ENCODE measurements around the gene GALNT2. TPM values are rescaled to one million over a fixed set of nuclear protein-coding genes. Genes with fewer than 3 reads are reported as not detected.

Gene GALNT2
- total and polyA plus RNA-seq, 2 of the 13 experiments (the other 11 are each of a cell fraction or from before 2014, with no cell fraction given): 39.3 to 39.6 TPM

DNA sequence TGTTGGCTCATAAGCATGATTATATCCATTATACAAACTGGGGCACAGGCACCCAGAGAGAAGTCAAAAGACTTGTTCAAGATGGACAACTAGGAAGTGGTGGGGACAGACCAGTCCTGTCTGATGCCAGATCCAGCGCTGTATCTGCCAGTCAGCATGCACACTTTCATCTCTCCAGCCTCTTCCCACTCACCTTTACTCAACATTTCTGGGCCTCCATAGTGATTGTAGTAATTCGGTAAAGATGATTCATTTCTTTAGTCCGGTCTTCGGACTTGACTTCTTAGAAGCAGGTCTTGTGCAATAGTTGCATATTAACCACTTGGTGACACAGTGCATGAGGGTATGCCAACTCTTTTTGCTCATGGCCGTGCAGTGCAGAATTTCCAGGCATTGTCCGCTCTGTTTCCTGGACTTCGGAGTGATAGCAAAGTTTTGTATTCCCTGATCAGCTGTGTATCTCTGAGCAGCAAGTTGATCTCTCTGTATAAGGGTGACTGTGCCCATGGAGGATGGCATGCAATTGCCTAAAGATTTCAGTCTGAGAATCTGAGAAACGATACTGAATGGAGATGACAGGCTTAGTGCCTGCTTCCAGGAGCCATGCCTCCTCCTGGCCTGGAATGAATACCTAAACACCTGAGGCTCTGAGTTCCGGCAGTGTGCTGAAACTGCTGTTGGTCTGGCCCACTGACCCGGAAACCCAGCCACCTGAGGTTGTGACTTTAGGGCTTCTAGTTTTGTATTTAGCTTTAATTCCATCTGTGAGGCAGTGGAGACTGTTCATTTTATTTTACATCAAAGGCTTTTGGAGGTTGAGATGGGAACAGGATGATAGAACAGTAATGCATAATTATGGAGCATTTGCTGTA is 39.0 kb downstream of the GALNT2 start (continued):
- TF ChIP-seq NR2F1 (CRISPR knock-in tag; IDR thresholded peaks at IDR 0.05) (no peak), ZNF609 (CRISPR knock-in tag; IDR thresholded peaks at IDR 0.05; ENCODE audit: borderline replicate concordance) (peak; percentile 80; the same call in 1 of the 2 replicates), ZNF530 (CRISPR knock-in tag; IDR thresholded peaks at IDR 0.05; ENCODE audit: low read depth) (no peak), HES4 (CRISPR knock-in tag; IDR thresholded peaks at IDR 0.05; ENCODE audit: borderline replicate concordance) (no peak), FOXJ3 (CRISPR knock-in tag; IDR thresholded peaks at IDR 0.05; ENCODE audit: borderline replicate concordance) (peak; percentile 56; the same call in 1 of the 2 replicates), ARNT2 (CRISPR knock-in tag; IDR thresholded peaks at IDR 0.05; ENCODE audit: low read depth) (no peak), ZNF232 (CRISPR knock-in tag; IDR thresholded peaks at IDR 0.05; ENCODE audit: borderline replicate concordance) (peak; percentile 80; the same call in 1 of the 2 replicates), FOXM1 (CRISPR knock-in tag; IDR thresholded peaks at IDR 0.05) (no peak), CBFB (CRISPR knock-in tag; IDR thresholded peaks at IDR 0.05) (no peak), CENPX (CRISPR knock-in tag; IDR thresholded peaks at IDR 0.05) (no peak), GATAD2A (CRISPR knock-in tag; IDR thresholded peaks at IDR 0.05) (peak; percentile 97), HNRNPK (IDR thresholded peaks at IDR 0.05; ENCODE audit: low read depth, low read length, poor library complexity, severe bottlenecking) (no peak), SIN3A (IDR thresholded peaks at IDR 0.05; ENCODE audit: borderline replicate concordance, low read depth, low read length) (no peak; the same call in 1 of the 2 replicates), EEA1 (CRISPR knock-in tag; IDR thresholded peaks at IDR 0.05; ENCODE audit: borderline replicate concordance) (no peak), ZNF256 (CRISPR knock-in tag; conservative IDR thresholded peaks at IDR 0.05) (no peak), GTF3A (CRISPR knock-in tag; conservative IDR thresholded peaks at IDR 0.05) (no peak), TGIF2 (CRISPR knock-in tag; IDR thresholded peaks at IDR 0.05) (peak; percentile 80; the same call in 1 of the 2 replicates), ZNF550 (CRISPR knock-in tag; IDR thresholded peaks at IDR 0.05; ENCODE audit: borderline replicate concordance) (no peak), TBX3 (IDR thresholded peaks at IDR 0.05; ENCODE audit: borderline replicate concordance) (0 out of 2 replicates have a peak, but pooled peaks have one; percentile 28)
- TF ChIP-seq, protein P1, sequence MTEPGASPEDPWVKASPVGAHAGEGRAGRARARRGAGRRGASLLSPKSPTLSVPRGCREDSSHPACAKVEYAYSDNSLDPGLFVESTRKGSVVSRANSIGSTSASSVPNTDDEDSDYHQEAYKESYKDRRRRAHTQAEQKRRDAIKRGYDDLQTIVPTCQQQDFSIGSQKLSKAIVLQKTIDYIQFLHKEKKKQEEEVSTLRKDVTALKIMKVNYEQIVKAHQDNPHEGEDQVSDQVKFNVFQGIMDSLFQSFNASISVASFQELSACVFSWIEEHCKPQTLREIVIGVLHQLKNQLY (CRISPR knock-in tag; IDR thresholded peaks at IDR 0.05): peak; percentile 39; the same call in 1 of the 2 replicates
- TF ChIP-seq, protein P2, sequence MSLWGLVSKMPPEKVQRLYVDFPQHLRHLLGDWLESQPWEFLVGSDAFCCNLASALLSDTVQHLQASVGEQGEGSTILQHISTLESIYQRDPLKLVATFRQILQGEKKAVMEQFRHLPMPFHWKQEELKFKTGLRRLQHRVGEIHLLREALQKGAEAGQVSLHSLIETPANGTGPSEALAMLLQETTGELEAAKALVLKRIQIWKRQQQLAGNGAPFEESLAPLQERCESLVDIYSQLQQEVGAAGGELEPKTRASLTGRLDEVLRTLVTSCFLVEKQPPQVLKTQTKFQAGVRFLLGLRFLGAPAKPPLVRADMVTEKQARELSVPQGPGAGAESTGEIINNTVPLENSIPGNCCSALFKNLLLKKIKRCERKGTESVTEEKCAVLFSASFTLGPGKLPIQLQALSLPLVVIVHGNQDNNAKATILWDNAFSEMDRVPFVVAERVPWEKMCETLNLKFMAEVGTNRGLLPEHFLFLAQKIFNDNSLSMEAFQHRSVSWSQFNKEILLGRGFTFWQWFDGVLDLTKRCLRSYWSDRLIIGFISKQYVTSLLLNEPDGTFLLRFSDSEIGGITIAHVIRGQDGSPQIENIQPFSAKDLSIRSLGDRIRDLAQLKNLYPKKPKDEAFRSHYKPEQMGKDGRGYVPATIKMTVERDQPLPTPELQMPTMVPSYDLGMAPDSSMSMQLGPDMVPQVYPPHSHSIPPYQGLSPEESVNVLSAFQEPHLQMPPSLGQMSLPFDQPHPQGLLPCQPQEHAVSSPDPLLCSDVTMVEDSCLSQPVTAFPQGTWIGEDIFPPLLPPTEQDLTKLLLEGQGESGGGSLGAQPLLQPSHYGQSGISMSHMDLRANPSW (CRISPR knock-in tag; IDR thresholded peaks at IDR 0.05; ENCODE audit: borderline replicate concordance): no peak

All from HepG2 (cell line).